Pericardium fibroblast (primary cell): Measurements from ENCODE around the gene ZW10. TPM values are rescaled to one million over a fixed set of nuclear protein-coding genes. Genes with fewer than 3 reads are reported as not detected.

Experiments used
- total RNA-seq: library from RNA; depleted of rRNA; stranded (reverse); fragments of >200 nt; gene quantifications from 2 replicates; pipeline ENCODE4 v1.2.3, GENCODE V29; 2015

The ZW10 gene, protein sequence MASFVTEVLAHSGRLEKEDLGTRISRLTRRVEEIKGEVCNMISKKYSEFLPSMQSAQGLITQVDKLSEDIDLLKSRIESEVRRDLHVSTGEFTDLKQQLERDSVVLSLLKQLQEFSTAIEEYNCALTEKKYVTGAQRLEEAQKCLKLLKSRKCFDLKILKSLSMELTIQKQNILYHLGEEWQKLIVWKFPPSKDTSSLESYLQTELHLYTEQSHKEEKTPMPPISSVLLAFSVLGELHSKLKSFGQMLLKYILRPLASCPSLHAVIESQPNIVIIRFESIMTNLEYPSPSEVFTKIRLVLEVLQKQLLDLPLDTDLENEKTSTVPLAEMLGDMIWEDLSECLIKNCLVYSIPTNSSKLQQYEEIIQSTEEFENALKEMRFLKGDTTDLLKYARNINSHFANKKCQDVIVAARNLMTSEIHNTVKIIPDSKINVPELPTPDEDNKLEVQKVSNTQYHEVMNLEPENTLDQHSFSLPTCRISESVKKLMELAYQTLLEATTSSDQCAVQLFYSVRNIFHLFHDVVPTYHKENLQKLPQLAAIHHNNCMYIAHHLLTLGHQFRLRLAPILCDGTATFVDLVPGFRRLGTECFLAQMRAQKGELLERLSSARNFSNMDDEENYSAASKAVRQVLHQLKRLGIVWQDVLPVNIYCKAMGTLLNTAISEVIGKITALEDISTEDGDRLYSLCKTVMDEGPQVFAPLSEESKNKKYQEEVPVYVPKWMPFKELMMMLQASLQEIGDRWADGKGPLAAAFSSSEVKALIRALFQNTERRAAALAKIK
- 9.4 and 10.0 TPM in 2 replicates for total RNA-seq

DNA sequence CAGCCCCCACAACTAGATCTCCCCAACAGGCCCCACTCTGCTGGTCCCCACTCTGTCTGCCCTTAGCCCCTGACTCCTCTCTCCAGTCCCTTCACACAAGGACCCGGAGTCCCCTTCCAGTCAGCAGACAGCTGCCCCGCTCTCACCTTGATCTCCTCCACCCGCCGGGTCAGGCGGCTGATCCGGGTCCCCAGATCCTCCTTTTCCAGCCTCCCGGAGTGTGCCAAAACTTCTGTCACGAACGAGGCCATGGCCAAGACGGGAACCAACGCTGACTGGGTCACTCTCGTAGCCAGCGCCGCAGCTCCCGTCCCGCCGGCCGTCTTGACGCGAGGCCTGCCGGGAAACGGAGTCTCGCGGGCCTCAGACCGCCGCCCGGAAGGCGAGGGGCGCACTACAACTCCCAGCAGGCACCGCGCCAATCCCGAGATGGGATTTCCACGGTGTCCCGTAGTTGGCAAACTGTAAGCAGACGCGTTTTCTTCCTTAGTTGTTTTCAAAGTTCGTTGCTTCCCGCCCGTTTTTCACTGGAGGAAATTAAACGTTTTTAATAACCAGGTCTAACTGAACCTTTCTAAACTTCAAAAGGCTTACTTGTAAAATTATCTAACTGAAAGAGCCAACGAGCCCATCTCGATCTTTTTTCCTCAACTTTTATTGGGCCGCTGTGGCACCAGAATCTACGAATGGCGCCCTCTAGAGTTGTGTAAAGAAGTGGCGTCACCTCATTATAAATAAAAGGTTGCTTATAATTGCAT, at the start of gene ZW10:
Gene ZW10, minus strand, starts transcription at position 277 of the 758 bp plus-strand sequence. Its CDS starts 26 bp downstream, at position 251.

DNA sequence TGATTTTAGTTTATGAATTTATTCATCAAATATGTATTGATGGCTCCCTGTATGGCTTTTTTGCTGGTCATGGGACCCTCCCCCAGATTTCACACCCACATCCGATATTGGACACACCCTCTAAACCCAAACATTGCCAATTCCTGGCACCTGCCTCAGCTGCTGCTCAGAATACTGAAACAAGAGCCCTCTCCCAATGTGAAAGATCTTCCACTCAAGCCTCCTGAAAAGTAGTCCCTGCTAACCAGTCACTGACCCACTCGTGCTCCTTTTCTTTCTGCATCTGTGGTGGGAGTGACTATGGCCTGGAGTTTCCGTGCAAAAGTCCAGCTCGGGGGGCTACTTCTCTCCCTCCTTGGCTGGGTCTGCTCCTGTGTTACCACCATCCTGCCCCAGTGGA, 6.0 kb upstream of the ZW10 start, which contains the start of gene CLDN25:
Gene CLDN25, plus strand, starts transcription at position 301 of the 400 bp plus-strand sequence. Its CDS starts 0 bp downstream, at position 301.

DNA sequence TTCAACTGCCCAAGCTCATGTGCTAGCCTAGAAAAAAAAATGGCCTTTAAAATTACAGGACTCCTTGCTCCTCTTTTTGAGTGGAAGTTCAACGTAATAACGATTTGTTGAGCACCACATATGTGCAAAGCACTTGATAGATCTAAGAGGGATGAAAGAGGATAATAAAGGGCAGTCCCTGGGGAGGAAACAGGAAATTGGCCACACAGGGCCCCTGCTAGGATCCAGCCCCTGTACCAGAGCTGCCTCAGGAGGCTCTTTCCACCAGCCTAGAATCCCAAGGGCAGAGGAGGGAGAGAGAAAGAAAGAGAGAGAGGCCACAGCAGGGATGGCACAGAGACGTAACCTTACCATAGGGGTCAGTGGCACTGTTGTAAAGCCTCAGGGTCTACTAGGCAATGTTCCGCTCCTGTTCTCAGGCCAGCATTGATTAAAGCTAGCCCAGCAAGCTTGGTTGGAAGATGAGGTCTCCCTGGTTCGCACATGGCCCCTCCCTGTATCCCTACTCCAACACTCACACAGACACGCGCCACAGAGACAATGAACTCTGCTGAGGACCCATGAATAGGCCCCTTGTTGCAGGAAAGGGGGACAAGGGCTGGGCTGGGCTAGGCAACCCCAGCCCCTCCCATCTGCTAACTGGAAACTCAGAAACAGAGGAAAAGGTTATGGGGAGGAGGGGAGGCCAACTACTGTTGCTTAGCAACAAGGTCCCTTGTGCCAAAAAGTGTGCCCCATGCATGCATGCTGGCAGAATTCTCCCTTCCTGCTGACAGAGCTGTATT, 67.4 kb downstream of the ZW10 start, which contains the start of gene TMPRSS5:
Gene TMPRSS5, minus strand, starts transcription at position 438 of the 785 bp plus-strand sequence. Its CDS starts 84 bp downstream, at position 354.

Other genes starting within 250 kb of the ZW10 start
- gene TMPRSS5, start 67.4 kb downstream of the ZW10 start, total RNA-seq = not detected in 2 replicates
- gene CLDN25, start 6.1 kb upstream of the ZW10 start, total RNA-seq = not detected in 2 replicates
- gene USP28, start 101.9 kb upstream of the ZW10 start, total RNA-seq = 20.5 and 21.2 TPM in 2 replicates
- gene HTR3B, start 131.1 kb upstream of the ZW10 start, total RNA-seq = not detected in 2 replicates
- gene HTR3A, start 201.4 kb upstream of the ZW10 start, total RNA-seq = not detected in 2 replicates